Caco-2 (cell line): Measurements from ENCODE around the gene STX5. TPM values are rescaled to one million over a fixed set of nuclear protein-coding genes. Genes with fewer than 3 reads are reported as not detected.

Experiments used
- BruUV-seq: library from RNA; stranded (reverse); fragments of 400-500 nt; replicated peaks from 2 replicates; lab custom pipeline; 2021; lab: Mats Ljungman, UMichigan
- CTCF ChIA-PET: fragments of 300-600 bp; sonication (Branson Sonifier 250); formaldehyde crosslinking; loops from one replicate; lab custom pipeline; 2022; ENCODE audit warnings: antibody characterized with exemption; lab: Charles Lee
- POLR2A ChIA-PET: fragments of 300-600 bp; sonication (Branson Sonifier 250); formaldehyde crosslinking; loops from one replicate; lab custom pipeline; 2022; ENCODE audit warnings: antibody characterized with exemption; lab: Charles Lee
- DNase-seq, 2 experiments: peaks; one replicate each; pipeline versions ENCODE4 v3.0.0 to v3.0.0-alpha.2; 2020 to 2022
- H3K27me3 ChIP-seq: replicated peaks from 2 replicates; pipeline ENCODE4 v1.6.0; 2011; ENCODE audit warnings: low read length; ENCODE audit not compliant: control insufficient read depth, insufficient read depth
- H3K36me3 ChIP-seq: 2 replicates; pipeline ENCODE4 v1.5.1; 2011; ENCODE audit warnings: low read length; ENCODE audit not compliant: control insufficient read depth, insufficient read depth
- H3K4me1 ChIP-seq: fragments of 250-450 bp; sonication (Bioruptor Pico); 2 replicates; pipeline ENCODE4 v1.5.1; 2020; ENCODE audit warnings: mild to moderate bottlenecking
- H3K4me3 ChIP-seq: 2 replicates; pipeline ENCODE4 v1.5.1; 2011; ENCODE audit warnings: low read depth, mild to moderate bottlenecking, control low read depth, low read length
- H3K9me3 ChIP-seq: fragments of 250-450 bp; sonication (Bioruptor Pico); 2 replicates; pipeline ENCODE4 v1.5.1; 2020; ENCODE audit warnings: mild to moderate bottlenecking, moderate library complexity
- H3K27ac Mint-ChIP-seq: one replicate; pipeline ENCODE4 v1.8.0; 2022; ENCODE audit warnings: mixed read lengths; ENCODE audit not compliant: unreplicated experiment
- H3K27me3 Mint-ChIP-seq: one replicate; pipeline ENCODE4 v1.8.0; 2022; ENCODE audit warnings: mixed read lengths; ENCODE audit not compliant: insufficient read depth, unreplicated experiment
- H3K36me3 Mint-ChIP-seq: one replicate; pipeline ENCODE4 v1.8.0; 2022; ENCODE audit warnings: mild to moderate bottlenecking, mixed read lengths; ENCODE audit not compliant: insufficient read depth, unreplicated experiment
- H3K4me1 Mint-ChIP-seq: one replicate; pipeline ENCODE4 v1.8.0; 2022; ENCODE audit warnings: low read depth, mixed read lengths; ENCODE audit not compliant: unreplicated experiment
- H3K4me3 Mint-ChIP-seq: one replicate; pipeline ENCODE4 v1.8.0; 2022; ENCODE audit warnings: mild to moderate bottlenecking, moderate library complexity, mixed read lengths; ENCODE audit not compliant: unreplicated experiment
- H3K9me3 Mint-ChIP-seq: one replicate; pipeline ENCODE4 v1.8.0; 2022; ENCODE audit warnings: mixed read lengths; ENCODE audit not compliant: unreplicated experiment
- CTCF ChIP-seq, 2 experiments: fragments of 200-600 bp in 1 of 2; IDR thresholded peaks; 1 replicate in 1 of 2; 2 replicates in 1 of 2; pipeline versions ENCODE4 v1.5.1 to v1.8.0; 2011 to 2022; ENCODE audit warnings: antibody characterized with exemption in 1 of 2, control low read depth in 1 of 2, inconsistent platforms in 1 of 2, low read depth in 1 of 2, low read length in 1 of 2, mild to moderate bottlenecking in 1 of 2, moderate library complexity in 1 of 2; ENCODE audit not compliant: insufficient read depth in 1 of 2, severe bottlenecking in 1 of 2, unreplicated experiment in 1 of 2
- intact Hi-C: fragments of 100-400 bp; cut with micrococcal nuclease; formaldehyde crosslinking; loops from one replicate; pipeline ENCODE4 v1.10.0; 2022; ENCODE audit not compliant: unreplicated experiment
- total RNA-seq: library from RNA; stranded (reverse); gene quantifications from 2 replicates; pipeline ENCODE4 v1.2.3, GENCODE V29; 2022

STX5 gene
- total RNA-seq, 1 experiment from 2014 or later, result 44.2 TPM

GRCh38 chr11:62880231-62880802 lies 48.5 kb upstream of the STX5 start:
- H3K27me3 ChIP-seq, result no peaks in the 10 kb centered on the region
- POLR2A ChIA-PET, result interaction anchor here (0.6 to 1.9 kb wide), 3 partner anchors 10 to 39 kb away, joined by 3 to 17 read pairs (median 6); no protein-coding TSS in a partner anchor
- peak in 1 of 2 experiments; percentile 42 for DNase-seq
- H3K4me3 ChIP-seq, result peak overlapping the region; percentile 99
- H3K36me3 ChIP-seq, result peaks cover 14% of the 10 kb centered on the region
- no peak for TF ChIP-seq CTCF (IDR thresholded peaks at IDR 0.05; ENCODE audit: insufficient read depth in 1 of 2, low read depth in 1 of 2, low read length in 1 of 2, severe bottlenecking in 1 of 2, unreplicated experiment in 1 of 2)
- Mint-ChIP-seq H3K27ac (peak overlapping the region; percentile 99), H3K4me1 (peaks cover 36% of the 10 kb centered on the region), H3K9me3 (no peaks in the 10 kb centered on the region), H3K27me3 (no peaks in the 10 kb centered on the region), H3K36me3 (peaks cover 97% of the 10 kb centered on the region), H3K4me3 (peak overlapping the region; percentile 97)
- H3K4me1 ChIP-seq, result peaks cover 51% of the 10 kb centered on the region
- BruUV-seq, result no TSS peak
- no peaks in the 10 kb centered on the region for H3K9me3 ChIP-seq
- CTCF ChIA-PET, result interaction anchor here (0.6 to 1.7 kb wide), 3 partner anchors 24 to 126 kb away, joined by 3 to 8 read pairs (median 7); partner anchors contain the start of genes TMEM179B and ZBTB3
- intact Hi-C loops, result loop anchor here (2.0 kb wide), 1 partner anchor 94 kb away; the partner anchor contains the start of gene TMEM179B

GRCh38 chr11:62879235-62879978 lies 47.6 kb upstream of the STX5 start:
- intact Hi-C loops, result no loop called here
- peaks cover 51% of the 10 kb centered on the region for H3K4me1 ChIP-seq
- Mint-ChIP-seq H3K27me3 (no peaks in the 10 kb centered on the region), H3K27ac (peak overlapping the region; percentile 99), H3K4me3 (peak overlapping the region; percentile 97), H3K4me1 (peaks cover 31% of the 10 kb centered on the region), H3K9me3 (no peaks in the 10 kb centered on the region), H3K36me3 (peaks cover 97% of the 10 kb centered on the region)
- H3K27me3 ChIP-seq, result no peaks in the 10 kb centered on the region
- BruUV-seq, result no TSS peak
- TF ChIP-seq CTCF (IDR thresholded peaks at IDR 0.05; ENCODE audit: insufficient read depth in 1 of 2, low read depth in 1 of 2, low read length in 1 of 2, severe bottlenecking in 1 of 2, unreplicated experiment in 1 of 2), result no peak
- H3K36me3 ChIP-seq, result peaks cover 10% of the 10 kb centered on the region
- ChIA-PET CTCF (no interaction called here), POLR2A (interaction anchor here (1.2 kb wide), 1 partner anchor 38 kb away, joined by 6 read pairs; no protein-coding TSS in a partner anchor)
- H3K9me3 ChIP-seq, result no peaks in the 10 kb centered on the region
- H3K4me3 ChIP-seq, result no peak overlapping the region
- no peak for DNase-seq

GRCh38 chr11:62876712-62877111 lies 44.9 kb upstream of the STX5 start:
- H3K4me1 ChIP-seq, result peaks cover 34% of the 10 kb centered on the region
- H3K4me3 Mint-ChIP-seq, result no peak overlapping the region
- no peak overlapping the region for H3K4me3 ChIP-seq
- DNase-seq, result no peak
- H3K9me3 Mint-ChIP-seq, result no peaks in the 10 kb centered on the region
- H3K27me3 Mint-ChIP-seq, result no peaks in the 10 kb centered on the region
- peaks cover 90% of the 10 kb centered on the region for H3K36me3 Mint-ChIP-seq
- BruUV-seq, result no TSS peak
- intact Hi-C loops, result no loop called here
- CTCF ChIA-PET, result interaction anchor here (1.1 kb wide), 1 partner anchor 29 kb away, joined by 3 read pairs; no protein-coding TSS in a partner anchor
- TF ChIP-seq CTCF (IDR thresholded peaks at IDR 0.05; ENCODE audit: insufficient read depth in 1 of 2, low read depth in 1 of 2, low read length in 1 of 2, severe bottlenecking in 1 of 2, unreplicated experiment in 1 of 2), result no peak
- no peaks in the 10 kb centered on the region for H3K27me3 ChIP-seq
- H3K36me3 ChIP-seq, result no peaks in the 10 kb centered on the region
- no peak overlapping the region for H3K27ac Mint-ChIP-seq
- peaks cover 20% of the 10 kb centered on the region for H3K4me1 Mint-ChIP-seq
- no peaks in the 10 kb centered on the region for H3K9me3 ChIP-seq
- POLR2A ChIA-PET, result no interaction called here
